ENCODE results near the gene CNDP1. TPM values are rescaled to one million over a fixed set of nuclear protein-coding genes. Genes with fewer than 3 reads are reported as not detected.

Gene CNDP1
- polyA plus RNA-seq, 1 donor (not counting 4 experiments of a cell fraction or from before 2014, with no cell fraction given) = not detected

DNA sequence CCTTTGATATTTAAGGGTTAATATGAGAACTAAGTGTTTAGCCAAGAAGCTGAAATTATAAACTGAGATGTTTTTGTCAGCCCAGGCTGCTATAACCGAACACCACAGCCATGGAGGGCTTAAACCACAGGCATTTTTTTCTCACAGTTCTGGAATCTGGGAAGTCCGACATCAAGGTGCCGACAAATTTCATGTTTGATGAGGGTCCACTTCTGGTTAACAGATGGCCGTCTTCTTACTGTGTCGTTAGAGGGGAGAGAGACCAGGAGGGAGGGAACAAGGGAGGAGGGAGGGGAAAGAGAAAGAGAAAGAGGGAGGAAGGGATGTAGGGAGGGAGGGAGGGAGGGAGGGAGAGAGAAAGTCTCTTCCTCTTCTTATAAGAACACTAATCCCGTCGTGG, 44.6 kb upstream of the CNDP1 start:
- Histone ChIP-seq H3K9me1 (ENCODE audit: control insufficient read depth, extremely low read depth, insufficient read depth, low read length) (no peaks in the 10 kb centered on the region), H3K36me3 (ENCODE audit: control insufficient read depth in 2 of 2, extremely low read depth in 1 of 2, insufficient read depth in 2 of 2, low read length in 2 of 2) (no peaks in the 10 kb centered on the region), H4K20me1 (ENCODE audit: control insufficient read depth, extremely low read depth, insufficient read depth, low read length) (no peaks in the 10 kb centered on the region), H3K4me2 (ENCODE audit: control insufficient read depth, extremely low read depth, insufficient read depth, low read depth, low read length) (no peak overlapping the region), H3K27ac (ENCODE audit: control insufficient read depth, insufficient read depth, low read length) (no peak overlapping the region), H3K27me3 (ENCODE audit: control insufficient read depth, extremely low read depth, insufficient read depth, low read length) (no peaks in the 10 kb centered on the region), H3K4me3 (ENCODE audit: control insufficient read depth in 2 of 3, extremely low read depth in 1 of 3, insufficient read depth in 2 of 3, low read depth in 1 of 3, low read length in 3 of 3) (no peak overlapping the region), H3K79me2 (ENCODE audit: control insufficient read depth, insufficient read depth, low read length) (no peaks in the 10 kb centered on the region), H3K9me3 (ENCODE audit: control insufficient read depth, low read depth, low read length) (no peaks in the 10 kb centered on the region), H3K4me1 (ENCODE audit: control insufficient read depth, extremely low read depth, insufficient read depth, low read length) (peaks cover 3% of the 10 kb centered on the region), H2AFZ (ENCODE audit: control insufficient read depth, low read length) (no peak overlapping the region), H3K9ac (ENCODE audit: control insufficient read depth, extremely low read depth, insufficient read depth, low read length) (no peak overlapping the region)
- no peak for TF ChIP-seq EZH2 (IDR thresholded peaks at IDR 0.05; ENCODE audit: low read length)
- TF ChIP-seq, protein P1, sequence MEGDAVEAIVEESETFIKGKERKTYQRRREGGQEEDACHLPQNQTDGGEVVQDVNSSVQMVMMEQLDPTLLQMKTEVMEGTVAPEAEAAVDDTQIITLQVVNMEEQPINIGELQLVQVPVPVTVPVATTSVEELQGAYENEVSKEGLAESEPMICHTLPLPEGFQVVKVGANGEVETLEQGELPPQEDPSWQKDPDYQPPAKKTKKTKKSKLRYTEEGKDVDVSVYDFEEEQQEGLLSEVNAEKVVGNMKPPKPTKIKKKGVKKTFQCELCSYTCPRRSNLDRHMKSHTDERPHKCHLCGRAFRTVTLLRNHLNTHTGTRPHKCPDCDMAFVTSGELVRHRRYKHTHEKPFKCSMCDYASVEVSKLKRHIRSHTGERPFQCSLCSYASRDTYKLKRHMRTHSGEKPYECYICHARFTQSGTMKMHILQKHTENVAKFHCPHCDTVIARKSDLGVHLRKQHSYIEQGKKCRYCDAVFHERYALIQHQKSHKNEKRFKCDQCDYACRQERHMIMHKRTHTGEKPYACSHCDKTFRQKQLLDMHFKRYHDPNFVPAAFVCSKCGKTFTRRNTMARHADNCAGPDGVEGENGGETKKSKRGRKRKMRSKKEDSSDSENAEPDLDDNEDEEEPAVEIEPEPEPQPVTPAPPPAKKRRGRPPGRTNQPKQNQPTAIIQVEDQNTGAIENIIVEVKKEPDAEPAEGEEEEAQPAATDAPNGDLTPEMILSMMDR (optimal IDR thresholded peaks at IDR 0.05 in 1 of 3, IDR thresholded peaks at IDR 0.05 in 1 of 3, conservative IDR thresholded peaks at IDR 0.05 in 1 of 3; ENCODE audit: extremely low read depth in 1 of 3, insufficient read depth in 2 of 3, low read length in 3 of 3) = no peak
- dilution Hi-C loops (cut with MboI; ENCODE audit: extremely low pct_ligation_motif_present, low sequenced_read_pairs) = no loop called here
- DNase-seq (ENCODE audit: low read depth, low spot score) (no peak), FAIRE-seq (no peak)

GRCh38 chr18:74492259-74492658, 42.0 kb upstream of the CNDP1 start:
- FAIRE-seq (no peak), DNase-seq (ENCODE audit: low read depth, low spot score) (no peak)
- peaks cover 5% of the 10 kb centered on the region for H3K4me1 ChIP-seq (ENCODE audit: control insufficient read depth, extremely low read depth, insufficient read depth, low read length)
- peaks cover 11% of the 10 kb centered on the region for H3K79me2 ChIP-seq (ENCODE audit: control insufficient read depth, insufficient read depth, low read length)
- no peaks in the 10 kb centered on the region for H3K9me1 ChIP-seq (ENCODE audit: control insufficient read depth, extremely low read depth, insufficient read depth, low read length)
- no peaks in the 10 kb centered on the region for H3K36me3 ChIP-seq (ENCODE audit: control insufficient read depth in 2 of 2, extremely low read depth in 1 of 2, insufficient read depth in 2 of 2, low read length in 2 of 2)
- H4K20me1 ChIP-seq (ENCODE audit: control insufficient read depth, extremely low read depth, insufficient read depth, low read length) = no peaks in the 10 kb centered on the region
- TF ChIP-seq, protein P1 (optimal IDR thresholded peaks at IDR 0.05 in 1 of 3, IDR thresholded peaks at IDR 0.05 in 1 of 3, conservative IDR thresholded peaks at IDR 0.05 in 1 of 3; ENCODE audit: extremely low read depth in 1 of 3, insufficient read depth in 2 of 3, low read length in 3 of 3) = no peak
- no peak for TF ChIP-seq EZH2 (IDR thresholded peaks at IDR 0.05; ENCODE audit: low read length)
- no peak overlapping the region for H3K4me2 ChIP-seq (ENCODE audit: control insufficient read depth, extremely low read depth, insufficient read depth, low read depth, low read length)
- no peak overlapping the region for H2AFZ ChIP-seq (ENCODE audit: control insufficient read depth, low read length)
- no peak overlapping the region for H3K9ac ChIP-seq (ENCODE audit: control insufficient read depth, extremely low read depth, insufficient read depth, low read length)
- no peaks in the 10 kb centered on the region for H3K9me3 ChIP-seq (ENCODE audit: control insufficient read depth, low read depth, low read length)
- no peak overlapping the region for H3K27ac ChIP-seq (ENCODE audit: control insufficient read depth, insufficient read depth, low read length)
- H3K4me3 ChIP-seq (ENCODE audit: control insufficient read depth in 2 of 3, extremely low read depth in 1 of 3, insufficient read depth in 2 of 3, low read depth in 1 of 3, low read length in 3 of 3) = no peak overlapping the region
- no peaks in the 10 kb centered on the region for H3K27me3 ChIP-seq (ENCODE audit: control insufficient read depth, extremely low read depth, insufficient read depth, low read length)
- dilution Hi-C loops (cut with MboI; ENCODE audit: extremely low pct_ligation_motif_present, low sequenced_read_pairs) = no loop called here
